Neural progenitor cell (in vitro differentiated cells): ENCODE results near the gene PPM1H.

ENCODE experiments used
- EZH2 ChIP-seq: fragments of 200-600 bp; sonication (generic); IDR thresholded peaks from 2 replicates; pipeline ENCODE4 v1.6.1; 2017; ENCODE audit warnings: antibody characterized with exemption, mild to moderate bottlenecking, moderate library complexity
- EZH2phosphoT487 ChIP-seq: fragments of 200-600 bp; sonication (generic); IDR thresholded peaks from 2 replicates; pipeline ENCODE4 v1.6.1; 2017; ENCODE audit warnings: antibody characterized with exemption
- TF ChIP-seq, protein P1 (sequence below): fragments of 200-600 bp; sonication (generic); IDR thresholded peaks from 2 replicates; pipeline ENCODE4 v1.5.1; 2017; ENCODE audit warnings: antibody characterized with exemption, mild to moderate bottlenecking

GRCh38 chr12:62732861-62733427 is 202.0 kb downstream of the PPM1H start:
- TF ChIP-seq, protein P1, sequence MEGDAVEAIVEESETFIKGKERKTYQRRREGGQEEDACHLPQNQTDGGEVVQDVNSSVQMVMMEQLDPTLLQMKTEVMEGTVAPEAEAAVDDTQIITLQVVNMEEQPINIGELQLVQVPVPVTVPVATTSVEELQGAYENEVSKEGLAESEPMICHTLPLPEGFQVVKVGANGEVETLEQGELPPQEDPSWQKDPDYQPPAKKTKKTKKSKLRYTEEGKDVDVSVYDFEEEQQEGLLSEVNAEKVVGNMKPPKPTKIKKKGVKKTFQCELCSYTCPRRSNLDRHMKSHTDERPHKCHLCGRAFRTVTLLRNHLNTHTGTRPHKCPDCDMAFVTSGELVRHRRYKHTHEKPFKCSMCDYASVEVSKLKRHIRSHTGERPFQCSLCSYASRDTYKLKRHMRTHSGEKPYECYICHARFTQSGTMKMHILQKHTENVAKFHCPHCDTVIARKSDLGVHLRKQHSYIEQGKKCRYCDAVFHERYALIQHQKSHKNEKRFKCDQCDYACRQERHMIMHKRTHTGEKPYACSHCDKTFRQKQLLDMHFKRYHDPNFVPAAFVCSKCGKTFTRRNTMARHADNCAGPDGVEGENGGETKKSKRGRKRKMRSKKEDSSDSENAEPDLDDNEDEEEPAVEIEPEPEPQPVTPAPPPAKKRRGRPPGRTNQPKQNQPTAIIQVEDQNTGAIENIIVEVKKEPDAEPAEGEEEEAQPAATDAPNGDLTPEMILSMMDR = no peak
- TF ChIP-seq EZH2 (no peak), EZH2phosphoT487 (no peak)
